Renal cortex interstitium (tissue), 11 donors: Measurements from ENCODE around the gene TRIM56. TPM values are rescaled to one million over a fixed set of nuclear protein-coding genes. Genes with fewer than 3 reads are reported as not detected.
A peak's percentile ranks its signal among the peaks of the same experiment; 100 is the strongest.
"Not testable (repeated sequence)": the region's sequence is repeated elsewhere in the genome, so short reads cannot be mapped to it uniquely, and the experiment has no call there.

ENCODE experiments used
- DNase-seq, 11 donors: peaks; one replicate each; pipeline ENCODE4 v3.0.0-alpha.2; 2013; ENCODE audit warnings: low read depth in 9 of 11, low spot score in 4 of 11; ENCODE audit errors: extremely low read depth in 1 of 11
- polyA plus RNA-seq, 3 donors: library from polyadenylated mRNA; unstranded; fragments of 120-200 nt; gene quantifications; one replicate each; pipeline ENCODE4 v1.2.1, GENCODE V29; 2013; ENCODE audit not compliant: insufficient read length in 3 of 3

The TRIM56 gene
- polyA plus RNA-seq, 3 donors: 16.9 to 22.3 (median 17.0) TPM

DNA sequence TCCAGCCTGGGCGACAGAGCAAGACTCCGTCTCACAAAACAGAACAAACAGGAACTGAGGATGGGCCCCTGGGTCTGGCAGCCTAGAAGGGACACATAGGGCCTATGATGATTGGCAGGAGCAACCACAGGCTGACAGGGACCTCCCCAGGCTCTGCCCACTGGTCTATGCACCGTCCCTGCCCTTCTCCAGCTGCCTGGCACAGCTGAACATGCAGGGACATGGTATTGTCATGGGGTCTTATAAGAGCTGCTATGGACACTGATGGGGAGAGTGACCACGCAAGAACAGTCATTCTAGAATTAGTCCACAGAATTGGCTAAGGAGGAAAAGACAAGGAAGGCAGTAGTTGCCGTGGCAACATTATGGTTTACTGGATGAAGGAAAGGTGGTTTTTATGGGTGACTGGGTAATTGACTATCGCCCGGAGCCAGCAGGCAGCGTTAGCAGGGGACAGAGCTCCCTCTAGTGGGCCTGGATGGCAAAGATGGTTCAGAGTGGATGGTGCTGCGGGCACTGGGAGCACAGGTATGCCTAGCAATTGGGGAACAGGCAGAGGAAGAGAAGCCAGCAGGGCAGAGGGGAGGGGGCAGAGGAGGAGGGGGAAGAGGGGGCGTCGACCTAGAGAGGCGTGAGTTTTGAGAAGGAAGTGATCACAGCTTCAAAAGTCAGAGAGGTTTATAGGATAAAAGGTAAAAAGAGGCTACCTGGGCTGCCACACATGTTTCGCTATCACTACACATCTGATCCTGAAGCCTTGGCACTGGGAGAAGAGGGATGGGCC, 7.8 kb upstream of the TRIM56 start:
- DNase-seq: peak in 9 of 11 donors; percentile 50 to 79 (median 70)

- no peak for DNase-seq
These were observed 3.8 kb upstream of the TRIM56 start for GRCh38 chr7:101081432-101081831.

- no peak for DNase-seq
These were observed 468 bp upstream of the TRIM56 start for GRCh38 chr7:101084865-101085161.

DNA sequence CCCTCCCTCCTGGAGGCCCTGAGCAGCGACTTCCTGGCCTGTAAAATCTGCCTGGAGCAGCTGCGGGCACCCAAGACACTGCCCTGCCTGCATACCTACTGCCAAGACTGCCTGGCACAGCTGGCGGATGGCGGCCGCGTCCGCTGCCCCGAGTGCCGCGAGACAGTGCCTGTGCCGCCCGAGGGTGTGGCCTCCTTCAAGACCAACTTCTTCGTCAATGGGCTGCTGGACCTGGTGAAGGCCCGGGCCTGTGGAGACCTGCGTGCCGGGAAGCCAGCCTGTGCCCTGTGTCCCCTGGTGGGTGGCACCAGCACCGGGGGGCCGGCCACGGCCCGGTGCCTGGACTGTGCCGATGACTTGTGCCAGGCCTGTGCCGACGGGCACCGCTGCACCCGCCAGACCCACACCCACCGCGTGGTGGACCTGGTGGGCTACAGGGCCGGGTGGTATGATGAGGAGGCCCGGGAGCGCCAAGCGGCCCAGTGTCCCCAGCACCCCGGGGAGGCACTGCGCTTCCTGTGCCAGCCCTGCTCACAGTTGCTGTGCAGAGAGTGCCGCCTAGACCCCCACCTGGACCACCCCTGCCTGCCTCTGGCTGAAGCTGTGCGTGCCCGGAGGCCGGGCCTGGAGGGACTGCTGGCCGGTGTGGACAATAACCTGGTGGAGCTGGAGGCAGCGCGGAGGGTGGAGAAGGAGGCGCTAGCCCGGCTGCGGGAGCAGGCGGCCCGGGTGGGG, 2.2 kb downstream of the TRIM56 start:
- no peak for DNase-seq

GRCh38 chr7:101088069-101088425, 2.8 kb downstream of the TRIM56 start:
- no peak for DNase-seq

- DNase-seq: no peak
These were observed 3.7 kb downstream of the TRIM56 start for GRCh38 chr7:101088858-101089529.

DNA sequence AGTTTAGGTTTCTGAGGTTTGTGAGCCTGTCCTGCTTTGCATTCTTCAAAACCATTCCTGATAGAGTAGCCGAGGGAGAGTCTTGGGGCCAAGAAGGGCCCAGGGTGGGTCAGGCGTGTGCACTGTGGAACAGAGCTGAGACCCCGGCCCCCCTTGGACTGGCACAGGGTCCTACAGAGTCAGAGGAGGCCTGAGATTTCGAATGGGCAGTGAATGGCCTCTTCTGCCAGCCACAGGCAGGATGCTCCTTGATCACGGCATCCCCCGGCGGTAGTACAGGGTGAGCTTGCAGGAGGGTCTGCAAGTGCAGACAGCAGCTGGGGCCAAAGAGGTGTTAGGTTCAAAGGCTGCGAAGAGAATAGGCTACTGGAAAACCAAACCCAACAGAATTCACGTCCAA, 4.6 kb downstream of the TRIM56 start:
- DNase-seq: no peak

GRCh38 chr7:101092266-101092905, 7.1 kb downstream of the TRIM56 start:
- DNase-seq: not testable (repeated sequence)

DNA sequence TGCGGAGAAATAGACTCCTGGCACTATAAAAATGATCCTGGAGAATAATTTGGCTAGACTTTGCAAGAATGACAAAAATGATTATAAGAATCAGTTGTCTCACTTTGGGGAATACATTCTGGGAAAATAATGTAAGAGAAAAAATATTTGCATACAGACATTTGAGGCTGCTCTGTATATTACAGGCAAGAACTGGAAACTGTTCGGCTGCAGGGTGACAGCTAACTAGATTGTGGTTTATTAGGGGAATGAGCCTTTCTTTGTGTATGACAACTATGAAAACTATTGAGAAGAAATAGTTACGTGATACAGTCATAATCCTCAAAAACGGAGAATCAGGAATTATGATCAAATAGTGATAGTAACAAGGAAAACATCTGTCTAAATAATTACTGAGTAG, 8.6 kb downstream of the TRIM56 start:
- DNase-seq: no peak

DNA sequence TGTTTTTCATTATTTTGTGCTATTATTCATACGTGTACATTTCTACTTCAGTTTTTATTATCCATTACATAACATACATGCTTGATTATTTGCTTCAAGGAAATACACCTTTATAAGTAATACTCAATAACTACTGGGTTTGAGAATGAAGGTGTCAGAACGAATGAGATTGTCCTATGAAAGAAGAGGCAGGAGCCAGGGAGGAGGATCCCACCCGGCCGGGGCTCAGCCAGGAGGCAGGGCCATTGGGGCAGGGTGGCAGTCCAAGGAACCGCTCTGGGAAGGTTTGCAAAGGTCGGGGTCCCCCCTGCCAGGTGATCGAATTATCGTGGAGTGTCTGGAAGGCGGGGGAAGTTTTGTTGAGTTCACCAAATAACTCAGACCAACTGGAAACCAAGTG, 9.1 kb downstream of the TRIM56 start:
- no peak for DNase-seq

DNA sequence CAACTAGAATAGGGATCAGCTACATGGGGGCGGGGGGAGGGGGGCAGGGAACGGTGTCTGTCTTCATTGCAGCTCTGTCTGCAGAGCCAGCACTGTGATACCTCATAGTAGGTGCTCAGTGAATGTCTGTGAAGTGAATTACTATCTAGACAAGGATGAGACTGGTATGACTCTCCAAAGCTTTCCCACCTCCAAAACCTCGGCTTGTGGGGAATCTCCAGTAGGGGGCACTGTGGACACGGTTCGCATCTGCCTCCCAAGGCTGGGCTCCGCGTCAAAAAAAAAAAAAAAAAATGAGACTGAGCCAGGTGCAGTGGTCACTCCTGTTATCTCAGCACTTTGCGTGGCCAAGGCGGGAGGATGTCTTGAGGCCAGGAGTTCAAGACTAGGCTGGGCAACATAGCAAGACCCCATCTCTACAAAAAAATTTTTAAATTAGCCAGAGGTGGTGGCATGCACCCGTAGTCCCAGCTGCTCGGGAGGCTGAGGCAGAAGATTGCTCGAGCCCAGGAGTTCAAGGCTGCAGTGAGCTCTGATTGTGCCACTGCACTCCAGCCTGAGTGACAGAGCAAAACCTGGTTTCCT, 9.6 kb downstream of the TRIM56 start:
- DNase-seq: peak in 1 of 11 donors; percentile 21

- DNase-seq: no peak
These were observed 11.2 kb downstream of the TRIM56 start for GRCh38 chr7:101096331-101096956.

DNA sequence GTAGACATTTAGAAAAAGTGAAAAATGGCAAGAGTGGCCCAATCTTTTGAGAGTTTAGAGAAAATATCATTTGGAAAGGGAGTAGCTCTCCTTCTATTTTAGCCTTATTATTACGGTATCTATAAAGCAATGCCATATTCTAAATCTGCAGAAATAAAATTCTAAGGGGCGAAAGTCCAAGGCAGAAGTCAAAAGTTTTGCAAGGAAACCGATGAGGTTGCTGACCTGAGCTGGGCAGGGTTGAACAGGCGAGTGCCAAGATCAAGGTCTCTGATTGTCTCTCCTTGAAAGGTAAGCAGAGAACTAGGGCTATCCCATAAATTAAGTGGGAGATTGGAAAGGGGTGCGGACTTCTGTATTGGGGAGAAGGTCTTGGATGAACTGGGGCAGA, 11.7 kb downstream of the TRIM56 start:
- DNase-seq: no peak

GRCh38 chr7:101097561-101097960, 12.3 kb downstream of the TRIM56 start:
- DNase-seq: no peak

GRCh38 chr7:101099969-101100781, 14.9 kb downstream of the TRIM56 start:
- DNase-seq: peak in 5 of 11 donors; percentile 38 to 57 (median 46)

DNA sequence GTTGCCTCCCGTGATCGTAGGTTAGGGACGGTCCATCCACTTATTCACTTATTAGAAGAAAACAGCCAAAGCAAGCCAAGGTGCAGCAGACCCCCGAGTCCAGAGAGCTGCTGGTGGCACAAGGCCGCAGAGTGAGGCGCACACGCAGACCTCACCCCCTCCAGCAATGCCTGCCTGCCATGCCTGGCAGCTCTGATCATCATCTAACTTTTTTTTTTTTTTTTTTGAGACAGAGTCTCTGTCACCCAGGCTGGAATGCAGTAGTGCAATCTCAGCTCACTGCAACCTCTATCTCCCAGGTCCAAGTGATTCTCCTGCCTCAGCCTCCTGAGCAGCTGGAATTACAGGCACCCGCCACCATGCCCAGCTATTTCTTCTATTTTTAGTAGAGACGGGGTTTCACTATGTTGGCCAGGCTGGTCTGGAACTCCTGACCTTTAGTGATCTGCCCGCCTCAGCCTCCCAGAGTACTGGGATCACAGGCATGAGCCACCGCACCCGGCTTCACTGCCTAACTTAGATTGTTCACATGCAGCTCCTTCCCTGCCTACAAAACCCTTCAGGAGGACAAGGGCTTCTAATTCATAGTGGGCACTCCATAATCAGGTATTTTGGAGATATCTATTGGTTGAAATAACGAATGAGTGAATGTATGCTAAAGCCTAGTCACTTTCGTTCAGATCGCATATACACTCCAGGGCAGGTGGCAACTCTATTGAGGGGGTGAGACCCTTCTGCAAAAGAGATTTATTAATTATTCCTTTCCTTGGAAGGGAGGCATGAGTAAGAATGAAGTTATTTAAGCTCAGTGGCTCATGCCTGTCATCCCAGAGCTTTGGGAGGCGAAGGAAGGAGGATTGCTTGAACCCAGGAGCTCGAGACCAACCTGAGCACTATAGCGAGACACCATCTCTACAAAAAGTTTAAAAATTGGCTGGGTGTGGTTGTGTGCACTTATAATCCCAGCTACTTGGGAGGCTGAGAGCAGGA, 15.9 kb downstream of the TRIM56 start:
- no peak for DNase-seq

DNA sequence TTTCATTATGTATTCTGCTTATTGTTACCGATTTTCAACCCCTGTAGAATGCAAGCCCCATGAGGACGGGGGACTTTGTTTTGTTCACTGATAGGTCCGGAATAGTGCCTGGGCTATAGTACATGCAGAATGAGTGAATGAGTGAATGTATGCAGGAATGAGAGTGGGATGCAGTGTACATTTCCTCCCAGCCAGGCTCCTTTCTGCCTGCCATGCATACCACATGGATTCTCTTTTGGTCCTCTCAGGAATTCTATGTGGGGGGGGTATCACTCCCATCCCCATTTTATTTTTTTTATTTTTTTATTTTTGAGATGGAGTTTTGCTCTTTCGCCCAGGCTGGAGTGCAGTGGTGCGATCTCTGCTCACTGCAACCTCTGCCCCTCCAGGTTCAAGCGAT, 16.7 kb downstream of the TRIM56 start:
- DNase-seq: no peak
